ENCODE measurements around the gene KRT85.

The KRT85 gene

DNA sequence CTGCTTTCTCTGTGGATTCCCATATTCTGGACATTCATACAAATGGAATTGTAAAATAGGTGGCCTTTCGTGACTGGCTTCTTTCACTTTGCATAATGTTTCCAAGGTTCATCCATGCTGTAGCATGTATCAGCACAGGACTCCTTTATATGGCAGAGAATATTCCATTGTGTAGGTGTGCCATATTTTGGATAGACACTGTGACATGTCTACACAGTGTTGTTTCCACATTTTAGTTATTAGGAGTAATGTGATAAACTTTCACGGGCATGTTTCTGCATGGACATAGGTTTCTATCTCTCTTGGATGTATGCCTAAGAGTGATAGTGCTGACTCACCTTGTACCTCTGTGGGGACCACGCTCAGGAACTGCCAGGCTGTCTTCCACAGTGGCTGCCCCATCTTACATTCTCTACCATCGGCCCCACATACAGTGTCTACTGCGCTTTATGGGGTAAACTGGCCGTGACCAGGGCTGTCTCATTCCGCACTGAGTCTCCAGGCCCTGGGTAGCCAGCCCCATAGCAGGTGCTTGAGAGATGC is 25.3 kb upstream of the KRT85 start:
- no peak overlapping the region for H2BK120ac ChIP-seq (ENCODE audit: low read depth, low read length)
- H2BK5ac ChIP-seq (ENCODE audit: low read length) = no peak overlapping the region
- H3K79me1 ChIP-seq (ENCODE audit: low read length) = no peaks in the 10 kb centered on the region
- no peak overlapping the region for H3K23ac ChIP-seq (ENCODE audit: low read length)
- no peak for DNase-seq
- H3K4me2 ChIP-seq (ENCODE audit: low read length) = no peak overlapping the region
- H3K56ac ChIP-seq (ENCODE audit: low read length) = no peak overlapping the region
- H3K79me2 ChIP-seq (ENCODE audit: control insufficient read depth, insufficient read depth, low read length) = no peaks in the 10 kb centered on the region
- no peak overlapping the region for H2BK15ac ChIP-seq (replicated peaks; ENCODE audit: low read depth)
- WGBS (ENCODE audit: extremely low coverage, insufficient coverage, low lambda C conversion rate) = no CpG with 5 or more reads among the region's 7 CpGs
- H3K18ac ChIP-seq (ENCODE audit: low read length) = no peak overlapping the region
- no peak overlapping the region for H3K4me3 ChIP-seq (ENCODE audit: low read length)
- H4K5ac ChIP-seq (ENCODE audit: low read length) = no peak overlapping the region
- H2AK5ac ChIP-seq (ENCODE audit: low read length) = no peak overlapping the region
- no peaks in the 10 kb centered on the region for H3K27me3 ChIP-seq (ENCODE audit: insufficient read depth, low read length, poor library complexity)
- no peak overlapping the region for H4K8ac ChIP-seq (ENCODE audit: low read depth, low read length)
- H3K4ac ChIP-seq (ENCODE audit: low read depth, low read length) = no peak overlapping the region
- no peak overlapping the region for H3K9ac ChIP-seq (ENCODE audit: low read length)
- no peaks in the 10 kb centered on the region for H3K36me3 ChIP-seq (ENCODE audit: control insufficient read depth, insufficient read depth, low read length)
- H3K27ac ChIP-seq (ENCODE audit: low read depth, low read length) = no peak overlapping the region
- peaks cover 3% of the 10 kb centered on the region for H3K4me1 ChIP-seq (ENCODE audit: control insufficient read depth, low read depth, low read length)

DNA sequence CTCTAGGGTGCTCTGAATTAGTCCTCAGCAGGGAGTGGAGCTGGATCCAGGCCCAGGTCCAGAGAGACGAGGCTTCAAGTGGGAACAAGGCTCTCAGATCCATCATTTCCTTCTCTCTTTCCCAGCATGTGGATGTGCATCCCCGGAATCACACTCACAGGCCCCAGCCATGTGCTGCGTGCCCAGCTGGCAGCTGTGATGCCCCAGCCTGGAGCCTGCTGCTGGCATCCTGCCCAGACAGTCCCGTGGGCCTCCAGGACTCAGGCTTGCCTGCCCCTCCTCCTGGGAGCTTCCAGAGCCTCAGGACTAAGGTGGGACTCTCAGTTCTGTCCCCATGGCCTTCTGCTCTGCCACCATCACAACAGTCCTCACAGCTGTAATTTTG is 24.3 kb upstream of the KRT85 start:
- Histone ChIP-seq H3K4me2 (ENCODE audit: low read length) (no peak overlapping the region), H3K9ac (ENCODE audit: low read length) (no peak overlapping the region), H2BK15ac (replicated peaks; ENCODE audit: low read depth) (no peak overlapping the region), H2AK5ac (ENCODE audit: low read length) (no peak overlapping the region), H3K27me3 (ENCODE audit: insufficient read depth, low read length, poor library complexity) (no peaks in the 10 kb centered on the region), H3K27ac (ENCODE audit: low read depth, low read length) (no peak overlapping the region), H3K4ac (ENCODE audit: low read depth, low read length) (no peak overlapping the region), H3K79me1 (ENCODE audit: low read length) (no peaks in the 10 kb centered on the region), H3K4me3 (ENCODE audit: low read length) (no peak overlapping the region), H2BK5ac (ENCODE audit: low read length) (no peak overlapping the region), H4K5ac (ENCODE audit: low read length) (no peak overlapping the region), H3K36me3 (ENCODE audit: control insufficient read depth, insufficient read depth, low read length) (no peaks in the 10 kb centered on the region), H4K8ac (ENCODE audit: low read depth, low read length) (no peak overlapping the region), H3K79me2 (ENCODE audit: control insufficient read depth, insufficient read depth, low read length) (no peaks in the 10 kb centered on the region), H3K56ac (ENCODE audit: low read length) (no peak overlapping the region), H3K4me1 (ENCODE audit: control insufficient read depth, low read depth, low read length) (peaks cover 3% of the 10 kb centered on the region), H3K23ac (ENCODE audit: low read length) (no peak overlapping the region), H2BK120ac (ENCODE audit: low read depth, low read length) (no peak overlapping the region), H3K18ac (ENCODE audit: low read length) (no peak overlapping the region)
- no CpG with 5 or more reads among the region's 4 CpGs for WGBS (ENCODE audit: extremely low coverage, insufficient coverage, low lambda C conversion rate)
- no peak for DNase-seq

DNA sequence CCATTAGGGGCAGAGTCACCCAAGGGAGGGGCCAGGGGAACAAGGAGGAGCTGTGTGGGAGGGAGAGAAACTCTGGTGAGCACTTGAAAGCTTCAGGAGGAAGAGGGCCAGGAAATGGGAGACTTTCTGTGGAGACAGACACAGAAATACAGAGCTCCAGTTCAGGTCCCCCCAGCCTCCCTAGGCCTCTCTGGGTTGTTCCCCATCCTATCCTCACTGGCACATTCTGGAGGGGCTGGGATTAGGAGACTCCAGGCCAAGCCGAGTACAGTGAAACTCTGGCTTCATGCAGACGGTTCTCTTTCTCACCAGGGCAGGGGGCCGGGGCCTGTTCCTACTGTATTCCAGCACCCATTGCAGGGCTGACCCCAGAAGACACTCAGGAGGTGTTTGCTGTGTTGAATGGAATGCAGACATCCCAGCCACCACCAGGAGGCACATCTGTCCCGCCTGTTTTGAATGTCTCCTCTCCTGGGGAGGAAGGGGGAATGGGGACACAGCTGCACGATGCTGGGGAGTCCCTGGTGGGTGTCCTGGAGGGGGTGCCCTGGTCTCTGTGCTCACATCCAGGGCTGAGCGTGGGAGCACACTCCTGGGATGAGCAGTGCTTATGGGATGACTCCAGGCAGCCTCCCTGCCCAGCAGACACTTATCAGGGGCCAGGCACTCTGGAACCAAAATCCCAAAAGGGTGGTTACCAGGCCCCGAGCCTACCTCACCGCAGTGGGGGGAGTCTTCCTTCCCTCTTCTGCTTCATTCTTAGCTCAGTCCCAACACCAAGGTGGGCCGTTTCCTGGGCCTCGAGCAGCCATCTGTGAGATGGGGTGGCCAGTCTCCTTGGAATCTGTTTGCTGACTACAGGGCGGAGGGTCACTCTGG is 23.7 kb upstream of the KRT85 start:
- no CpG with 5 or more reads among the region's 11 CpGs for WGBS (ENCODE audit: extremely low coverage, insufficient coverage, low lambda C conversion rate)
- Histone ChIP-seq H3K79me2 (ENCODE audit: control insufficient read depth, insufficient read depth, low read length) (no peaks in the 10 kb centered on the region), H4K5ac (ENCODE audit: low read length) (no peak overlapping the region), H4K8ac (ENCODE audit: low read depth, low read length) (no peak overlapping the region), H2BK120ac (ENCODE audit: low read depth, low read length) (no peak overlapping the region), H3K9ac (ENCODE audit: low read length) (no peak overlapping the region), H3K4ac (ENCODE audit: low read depth, low read length) (no peak overlapping the region), H3K79me1 (ENCODE audit: low read length) (no peaks in the 10 kb centered on the region), H3K4me1 (ENCODE audit: control insufficient read depth, low read depth, low read length) (peaks cover 3% of the 10 kb centered on the region), H2BK15ac (replicated peaks; ENCODE audit: low read depth) (no peak overlapping the region), H3K36me3 (ENCODE audit: control insufficient read depth, insufficient read depth, low read length) (no peaks in the 10 kb centered on the region), H3K27me3 (ENCODE audit: insufficient read depth, low read length, poor library complexity) (no peaks in the 10 kb centered on the region), H2BK5ac (ENCODE audit: low read length) (no peak overlapping the region), H3K4me2 (ENCODE audit: low read length) (no peak overlapping the region), H3K23ac (ENCODE audit: low read length) (no peak overlapping the region), H2AK5ac (ENCODE audit: low read length) (no peak overlapping the region), H3K56ac (ENCODE audit: low read length) (peak overlapping the region; percentile 54), H3K4me3 (ENCODE audit: low read length) (no peak overlapping the region), H3K27ac (ENCODE audit: low read depth, low read length) (no peak overlapping the region), H3K18ac (ENCODE audit: low read length) (no peak overlapping the region)
- DNase-seq = peak; percentile 70

DNA sequence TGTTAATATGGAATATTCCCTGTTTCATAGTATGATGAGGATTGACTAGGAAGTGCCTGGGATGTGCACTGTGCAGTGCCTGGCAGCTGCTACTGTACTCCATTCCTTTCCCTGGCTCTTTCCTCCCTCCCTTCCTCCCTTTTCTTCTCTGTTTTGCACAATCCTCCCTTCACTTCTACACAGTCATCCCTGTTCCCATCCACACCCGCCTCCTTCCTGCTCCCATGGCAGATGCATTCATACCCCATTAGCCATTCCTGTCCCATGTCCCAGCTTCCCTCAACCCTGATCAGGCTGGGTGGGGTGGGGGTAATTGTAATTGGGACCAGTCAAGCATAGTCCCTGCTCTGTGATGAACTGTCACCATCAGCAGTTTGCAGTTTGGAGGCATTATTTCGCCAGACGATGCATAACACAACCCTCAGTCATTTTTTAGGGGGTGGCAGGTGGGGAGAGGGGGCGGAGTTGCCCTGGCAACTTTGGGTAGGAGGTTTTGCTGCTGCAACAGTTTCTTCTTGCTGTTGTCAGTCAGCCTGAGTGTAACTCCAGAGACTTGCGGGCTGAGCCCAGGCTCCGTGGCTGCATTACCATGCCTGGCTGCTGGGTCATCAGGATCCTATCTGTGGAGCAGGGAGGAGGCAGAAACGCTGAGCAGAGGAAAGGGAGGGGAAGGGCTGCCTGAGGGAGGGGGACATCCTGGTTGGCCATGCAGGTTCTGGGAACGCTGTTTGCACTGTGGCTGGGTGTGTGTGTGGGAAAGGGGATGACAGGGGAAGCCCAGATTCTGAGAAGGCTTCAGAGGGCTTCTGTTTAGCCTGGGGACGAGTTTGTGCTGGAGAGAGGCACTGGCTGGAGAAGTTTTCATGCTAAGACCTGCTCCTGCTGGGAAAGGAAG is 22.3 kb upstream of the KRT85 start:
- no peak overlapping the region for H2BK15ac ChIP-seq (replicated peaks; ENCODE audit: low read depth)
- no peak overlapping the region for H3K4me3 ChIP-seq (ENCODE audit: low read length)
- DNase-seq = peak; percentile 67
- no peak overlapping the region for H3K23ac ChIP-seq (ENCODE audit: low read length)
- H3K9ac ChIP-seq (ENCODE audit: low read length) = no peak overlapping the region
- no peak overlapping the region for H3K18ac ChIP-seq (ENCODE audit: low read length)
- H2BK5ac ChIP-seq (ENCODE audit: low read length) = no peak overlapping the region
- no peak overlapping the region for H3K56ac ChIP-seq (ENCODE audit: low read length)
- H2AK5ac ChIP-seq (ENCODE audit: low read length) = no peak overlapping the region
- no peak overlapping the region for H3K4me2 ChIP-seq (ENCODE audit: low read length)
- no peaks in the 10 kb centered on the region for H3K27me3 ChIP-seq (ENCODE audit: insufficient read depth, low read length, poor library complexity)
- H2BK120ac ChIP-seq (ENCODE audit: low read depth, low read length) = no peak overlapping the region
- no peaks in the 10 kb centered on the region for H3K36me3 ChIP-seq (ENCODE audit: control insufficient read depth, insufficient read depth, low read length)
- no peak overlapping the region for H4K8ac ChIP-seq (ENCODE audit: low read depth, low read length)
- no peak overlapping the region for H3K27ac ChIP-seq (ENCODE audit: low read depth, low read length)
- H4K5ac ChIP-seq (ENCODE audit: low read length) = no peak overlapping the region
- no peaks in the 10 kb centered on the region for H3K79me2 ChIP-seq (ENCODE audit: control insufficient read depth, insufficient read depth, low read length)
- H3K79me1 ChIP-seq (ENCODE audit: low read length) = no peaks in the 10 kb centered on the region
- WGBS (ENCODE audit: extremely low coverage, insufficient coverage, low lambda C conversion rate) = no CpG with 5 or more reads among the region's 9 CpGs
- H3K4me1 ChIP-seq (ENCODE audit: control insufficient read depth, low read depth, low read length) = peaks cover 3% of the 10 kb centered on the region
- no peak overlapping the region for H3K4ac ChIP-seq (ENCODE audit: low read depth, low read length)

DNA sequence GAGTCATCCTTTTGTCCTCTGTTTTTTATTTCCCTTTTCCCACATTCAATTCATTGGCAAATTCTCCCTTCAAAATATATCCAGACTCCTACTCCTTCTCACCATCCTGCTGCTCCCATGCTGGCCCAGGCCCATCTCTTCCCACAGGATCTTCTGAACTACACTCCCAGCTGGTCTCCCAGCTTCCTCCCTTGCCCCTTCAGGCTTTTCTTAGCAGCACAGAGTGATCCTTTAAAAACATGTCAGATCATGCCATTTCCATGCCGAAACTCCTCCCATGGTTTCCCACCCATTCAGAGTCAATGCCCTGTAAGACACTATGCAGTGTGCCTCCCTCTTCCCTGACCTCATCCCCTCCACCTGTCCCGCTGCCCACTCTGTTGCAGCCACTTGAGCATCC is 20.6 kb upstream of the KRT85 start:
- Histone ChIP-seq H3K36me3 (ENCODE audit: control insufficient read depth, insufficient read depth, low read length) (no peaks in the 10 kb centered on the region), H3K79me2 (ENCODE audit: control insufficient read depth, insufficient read depth, low read length) (no peaks in the 10 kb centered on the region), H2BK15ac (replicated peaks; ENCODE audit: low read depth) (no peak overlapping the region), H4K5ac (ENCODE audit: low read length) (no peak overlapping the region), H3K4ac (ENCODE audit: low read depth, low read length) (no peak overlapping the region), H3K4me1 (ENCODE audit: control insufficient read depth, low read depth, low read length) (peaks cover 3% of the 10 kb centered on the region), H3K79me1 (ENCODE audit: low read length) (no peaks in the 10 kb centered on the region), H3K4me2 (ENCODE audit: low read length) (no peak overlapping the region), H3K27me3 (ENCODE audit: insufficient read depth, low read length, poor library complexity) (no peaks in the 10 kb centered on the region), H3K18ac (ENCODE audit: low read length) (no peak overlapping the region), H4K8ac (ENCODE audit: low read depth, low read length) (no peak overlapping the region), H3K4me3 (ENCODE audit: low read length) (no peak overlapping the region), H2BK5ac (ENCODE audit: low read length) (no peak overlapping the region), H3K56ac (ENCODE audit: low read length) (no peak overlapping the region), H3K23ac (ENCODE audit: low read length) (no peak overlapping the region), H3K9ac (ENCODE audit: low read length) (no peak overlapping the region), H2AK5ac (ENCODE audit: low read length) (no peak overlapping the region), H2BK120ac (ENCODE audit: low read depth, low read length) (no peak overlapping the region), H3K27ac (ENCODE audit: low read depth, low read length) (no peak overlapping the region)
- no peak for DNase-seq
- no CpG with 5 or more reads among the region's 2 CpGs for WGBS (ENCODE audit: extremely low coverage, insufficient coverage, low lambda C conversion rate)
